Mesothelial cell of epicardium (in vitro differentiated cells): Measurements from ENCODE around the gene TOMM20. TPM values are rescaled to one million over a fixed set of nuclear protein-coding genes. Genes with fewer than 3 reads are reported as not detected.
A peak's percentile ranks its signal among the peaks of the same experiment; 100 is the strongest.

Experiments
- DNase-seq, 2 experiments: peaks; one replicate each; pipeline ENCODE4 v3.0.0; 2021; ENCODE audit warnings: low spot score in 2 of 2; ENCODE audit not compliant: unreplicated experiment in 2 of 2
- H3K27ac Mint-ChIP-seq: 2 replicates; pipeline ENCODE4 v1.8.0; 2021; ENCODE audit warnings: mixed read lengths
- H3K27me3 Mint-ChIP-seq: 2 replicates; pipeline ENCODE4 v1.8.0; 2021; ENCODE audit warnings: low read depth, mixed read lengths
- H3K36me3 Mint-ChIP-seq: 2 replicates; pipeline ENCODE4 v1.8.0; 2021; ENCODE audit warnings: mixed read lengths
- H3K4me1 Mint-ChIP-seq: 2 replicates; pipeline ENCODE4 v1.8.0; 2021; ENCODE audit warnings: mixed read lengths
- H3K4me3 Mint-ChIP-seq: 2 replicates; pipeline ENCODE4 v1.8.0; 2021; ENCODE audit warnings: mild to moderate bottlenecking, moderate library complexity, mixed read lengths
- H3K9me3 Mint-ChIP-seq: 2 replicates; pipeline ENCODE4 v1.8.0; 2021; ENCODE audit warnings: mixed read lengths
- CTCF ChIP-seq: fragments of 200-600 bp; sonication (generic); IDR thresholded peaks from one replicate; pipeline ENCODE4 v1.5.0; 2021; ENCODE audit warnings: antibody characterized with exemption; ENCODE audit not compliant: unreplicated experiment
- total RNA-seq: library from RNA; stranded (reverse); gene quantifications from 3 replicates; pipeline ENCODE4 v1.2.1, GENCODE V29; 2021

The TOMM20 gene
- total RNA-seq, 1 donor from 2014 or later = 166 TPM

- DNase-seq = no peak
- peak overlapping the region; percentile 97 for H3K4me3 Mint-ChIP-seq
- no peak for TF ChIP-seq CTCF
- peaks cover 13% of the 10 kb centered on the region for H3K36me3 Mint-ChIP-seq
- peak overlapping the region; percentile 99 for H3K27ac Mint-ChIP-seq
- no peaks in the 10 kb centered on the region for H3K9me3 Mint-ChIP-seq
- H3K4me1 Mint-ChIP-seq = peaks cover 24% of the 10 kb centered on the region
- H3K27me3 Mint-ChIP-seq = no peaks in the 10 kb centered on the region
Measured at GRCh38 chr1:235127203-235127602, 1.4 kb downstream of the TOMM20 start.

- no peaks in the 10 kb centered on the region for H3K9me3 Mint-ChIP-seq
- no peak for DNase-seq
- H3K4me1 Mint-ChIP-seq = peaks cover 24% of the 10 kb centered on the region
- H3K36me3 Mint-ChIP-seq = peaks cover 17% of the 10 kb centered on the region
- TF ChIP-seq CTCF = no peak
- no peak overlapping the region for H3K27ac Mint-ChIP-seq
- H3K27me3 Mint-ChIP-seq = no peaks in the 10 kb centered on the region
- no peak overlapping the region for H3K4me3 Mint-ChIP-seq
Measured at GRCh38 chr1:235124665-235125064, 4.0 kb downstream of the TOMM20 start.

- Mint-ChIP-seq H3K4me1 (peaks cover 23% of the 10 kb centered on the region), H3K27ac (no peak overlapping the region), H3K27me3 (no peaks in the 10 kb centered on the region), H3K36me3 (peaks cover 22% of the 10 kb centered on the region), H3K4me3 (no peak overlapping the region), H3K9me3 (no peaks in the 10 kb centered on the region)
- no peak for TF ChIP-seq CTCF
- no peak for DNase-seq
Measured at GRCh38 chr1:235124111-235124510, 4.5 kb downstream of the TOMM20 start.

GRCh38 chr1:235122348-235122747 lies 6.3 kb downstream of the TOMM20 start:
- H3K4me1 Mint-ChIP-seq = peaks cover 17% of the 10 kb centered on the region
- H3K9me3 Mint-ChIP-seq = no peaks in the 10 kb centered on the region
- H3K27ac Mint-ChIP-seq = peak overlapping the region; percentile 62
- H3K27me3 Mint-ChIP-seq = no peaks in the 10 kb centered on the region
- H3K36me3 Mint-ChIP-seq = peaks cover 37% of the 10 kb centered on the region
- no peak for DNase-seq
- H3K4me3 Mint-ChIP-seq = no peak overlapping the region
- TF ChIP-seq CTCF = no peak

GRCh38 chr1:235113183-235113917 lies 15.3 kb downstream of the TOMM20 start:
- H3K27ac Mint-ChIP-seq = no peak overlapping the region
- H3K9me3 Mint-ChIP-seq = no peaks in the 10 kb centered on the region
- no peaks in the 10 kb centered on the region for H3K4me1 Mint-ChIP-seq

More at GRCh38 chr1:235113183-235113917, 15.3 kb downstream of the TOMM20 start:
- no peaks in the 10 kb centered on the region for H3K27me3 Mint-ChIP-seq
- H3K36me3 Mint-ChIP-seq = peaks cover 59% of the 10 kb centered on the region
- no peak overlapping the region for H3K4me3 Mint-ChIP-seq
- DNase-seq = no peak
- TF ChIP-seq CTCF = no peak
